HG02885 (cell line): ENCODE measurements around the gene ADAMTS8.

Experiments
- ATAC-seq: cut with Tn5 transposase; IDR thresholded peaks from one replicate; pipeline ENCODE4 v1.9.1; 2021; ENCODE audit warnings: mild to moderate bottlenecking; ENCODE audit not compliant: unreplicated experiment, poor library complexity

ADAMTS8 gene

GRCh38 chr11:130421199-130421585 lies 7.2 kb downstream of the ADAMTS8 start:
- no peak for ATAC-seq

GRCh38 chr11:130420478-130421198 lies 7.8 kb downstream of the ADAMTS8 start:
- no peak for ATAC-seq

GRCh38 chr11:130418756-130419155 lies 9.7 kb downstream of the ADAMTS8 start:
- ATAC-seq = no peak

- no peak for ATAC-seq
Observed at GRCh38 chr11:130418210-130418609, 10.2 kb downstream of the ADAMTS8 start.

GRCh38 chr11:130416906-130417305 lies 11.5 kb downstream of the ADAMTS8 start:
- ATAC-seq = no peak

GRCh38 chr11:130416530-130416882 lies 11.9 kb downstream of the ADAMTS8 start:
- ATAC-seq = no peak

- ATAC-seq = no peak
Observed at GRCh38 chr11:130415731-130416529, 12.5 kb downstream of the ADAMTS8 start.

- ATAC-seq = no peak
Observed at GRCh38 chr11:130414107-130415080, 14.0 kb downstream of the ADAMTS8 start.

- ATAC-seq = no peak
Observed at GRCh38 chr11:130413405-130414106, 14.9 kb downstream of the ADAMTS8 start.

GRCh38 chr11:130411223-130411622 lies 17.2 kb downstream of the ADAMTS8 start:
- no peak for ATAC-seq

- no peak for ATAC-seq
Observed at GRCh38 chr11:130409594-130410388, 18.6 kb downstream of the ADAMTS8 start.

GRCh38 chr11:130408901-130409300 lies 19.5 kb downstream of the ADAMTS8 start:
- no peak for ATAC-seq

- no peak for ATAC-seq
Observed at GRCh38 chr11:130408401-130408890, 20.0 kb downstream of the ADAMTS8 start.

GRCh38 chr11:130407978-130408377 lies 20.4 kb downstream of the ADAMTS8 start:
- ATAC-seq = no peak

- no peak for ATAC-seq
Observed at GRCh38 chr11:130405428-130405827, 23.0 kb downstream of the ADAMTS8 start.

GRCh38 chr11:130404727-130405126 lies 23.7 kb downstream of the ADAMTS8 start:
- no peak for ATAC-seq

GRCh38 chr11:130403967-130404366 lies 24.4 kb downstream of the ADAMTS8 start:
- ATAC-seq = no peak

- ATAC-seq = no peak
Observed at GRCh38 chr11:130403271-130403804, 25.1 kb downstream of the ADAMTS8 start.

- no peak for ATAC-seq
Observed at GRCh38 chr11:130402570-130402969, 25.8 kb downstream of the ADAMTS8 start.
